PC-9 (cell line): Measurements from ENCODE around the gene HDAC5. TPM values are rescaled to one million over a fixed set of nuclear protein-coding genes. Genes with fewer than 3 reads are reported as not detected.

ENCODE experiments used
- BruUV-seq: library from RNA; stranded (reverse); fragments of 400-500 nt; replicated peaks from 2 replicates; lab custom pipeline; 2021; lab: Mats Ljungman, UMichigan
- CTCF ChIA-PET: fragments of 300-600 bp; sonication (Branson Sonifier 250); formaldehyde crosslinking; loops from one replicate; lab custom pipeline; 2022; ENCODE audit warnings: antibody characterized with exemption; lab: Charles Lee
- POLR2A ChIA-PET: fragments of 300-600 bp; sonication (Branson Sonifier 250); formaldehyde crosslinking; loops from one replicate; lab custom pipeline; 2022; ENCODE audit warnings: antibody characterized with exemption; ENCODE audit not compliant: unreplicated experiment; lab: Charles Lee
- DNase-seq, 2 experiments: peaks; one replicate each; pipeline versions ENCODE4 v3.0.0 to v3.0.0-alpha.2; 2015 to 2022; ENCODE audit warnings: mixed read lengths in 1 of 2
- H2AFZ ChIP-seq: fragments of 200-600 bp; sonication (generic); 2 replicates; pipeline ENCODE4 v1.8.1; 2017; ENCODE audit warnings: antibody characterized with exemption
- H3F3A ChIP-seq: fragments of 200-600 bp; sonication (generic); 2 replicates; pipeline ENCODE4 v1.8.1; 2017; ENCODE audit warnings: antibody characterized with exemption, mild to moderate bottlenecking, low read depth; ENCODE audit not compliant: insufficient read depth
- H3K27ac ChIP-seq: fragments of 200-600 bp; sonication (generic); 2 replicates; pipeline ENCODE4 v1.6.1; 2016; ENCODE audit warnings: mixed run types
- H3K27me3 ChIP-seq: fragments of 200-600 bp; sonication (generic); 2 replicates; pipeline ENCODE4 v1.6.1; 2016; ENCODE audit warnings: low read depth, mixed run types; ENCODE audit not compliant: insufficient read depth
- H3K36me3 ChIP-seq: fragments of 200-600 bp; sonication (generic); 2 replicates; pipeline ENCODE4 v1.6.1; 2016; ENCODE audit warnings: low read depth, mixed run types
- H3K4me1 ChIP-seq: fragments of 200-600 bp; sonication (generic); replicated peaks from 2 replicates; pipeline ENCODE4 v1.6.1; 2016; ENCODE audit warnings: mixed run types; ENCODE audit not compliant: insufficient read depth
- H3K4me2 ChIP-seq: fragments of 200-600 bp; sonication (generic); 2 replicates; pipeline ENCODE4 v1.6.1; 2017; ENCODE audit warnings: mixed run types
- H3K4me3 ChIP-seq: fragments of 200-600 bp; sonication (generic); 2 replicates; pipeline ENCODE4 v1.6.1; 2016; ENCODE audit warnings: mixed run types
- H3K79me2 ChIP-seq: fragments of 200-600 bp; sonication (generic); 2 replicates; pipeline ENCODE4 v1.6.1; 2017; ENCODE audit warnings: low read depth, mixed run types
- H3K9me2 ChIP-seq: fragments of 200-600 bp; sonication (generic); 2 replicates; pipeline ENCODE4 v1.8.1; 2017; ENCODE audit warnings: mild to moderate bottlenecking; ENCODE audit not compliant: insufficient read depth
- H3K9me3 ChIP-seq: fragments of 200-600 bp; sonication (generic); 2 replicates; pipeline ENCODE4 v1.8.1; 2016; ENCODE audit warnings: low read depth; ENCODE audit not compliant: insufficient read depth
- H4K20me1 ChIP-seq: fragments of 200-600 bp; sonication (generic); 2 replicates; pipeline ENCODE4 v1.8.1; 2017; ENCODE audit not compliant: insufficient read depth
- EZH2 ChIP-seq: fragments of 200-600 bp; sonication (generic); IDR thresholded peaks from 2 replicates; pipeline ENCODE4 v1.8.0; 2017; ENCODE audit warnings: antibody characterized with exemption, low read depth
- intact Hi-C: fragments of 100-400 bp; cut with micrococcal nuclease; formaldehyde crosslinking; loops from one replicate; pipeline ENCODE4 v1.10.0; 2022; ENCODE audit not compliant: unreplicated experiment
- total RNA-seq: library from RNA; stranded (reverse); gene quantifications from 2 replicates; pipeline ENCODE4 v1.2.3, GENCODE V29; 2021
- TF ChIP-seq, protein P1 (sequence below): fragments of 200-600 bp; sonication (generic); conservative IDR thresholded peaks from 2 replicates; pipeline ENCODE4 v1.6.1; 2017; ENCODE audit warnings: mixed run types, antibody characterized with exemption, mild to moderate bottlenecking, moderate library complexity

HDAC5 gene
- total RNA-seq, 1 experiment from 2014 or later = 24.0 TPM

DNA sequence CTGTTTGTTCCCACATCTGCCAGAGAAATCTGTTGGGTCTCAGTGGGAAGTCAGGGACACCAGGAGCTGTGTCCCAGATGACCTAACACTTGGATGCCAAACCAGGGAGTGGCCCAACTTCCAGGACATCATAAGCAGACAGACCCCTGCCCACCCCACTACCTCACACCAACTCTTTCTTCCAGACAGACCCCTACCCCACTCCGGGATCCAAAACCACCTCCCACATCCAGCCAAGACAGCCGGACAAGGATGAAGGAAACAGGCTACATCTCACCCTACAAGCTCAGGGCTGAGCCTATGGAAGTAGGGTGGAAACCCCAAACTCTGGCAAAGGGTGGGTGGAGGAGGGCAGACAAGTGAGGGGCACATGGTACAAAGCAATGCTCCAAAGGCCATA, 3.6 kb downstream of the HDAC5 start:
- Histone ChIP-seq H3K4me3 (no peak overlapping the region), H3K79me2 (no peaks in the 10 kb centered on the region), H3K9me3 (no peaks in the 10 kb centered on the region), H3K27me3 (peaks cover 4% of the 10 kb centered on the region; the same call in 1 of the 2 replicates), H3F3A (no peaks in the 10 kb centered on the region), H4K20me1 (0 out of 2 replicates have a peak, but pooled peaks cover 8% of the 10 kb centered on the region), H3K27ac (no peak overlapping the region), H3K4me2 (no peak overlapping the region), H3K4me1 (peaks cover 7% of the 10 kb centered on the region), H2AFZ (no peak overlapping the region), H3K9me2 (no peaks in the 10 kb centered on the region), H3K36me3 (no peaks in the 10 kb centered on the region)
- intact Hi-C loops = no loop called here
- POLR2A ChIA-PET = no interaction called here
- CTCF ChIA-PET = interaction anchor here (0.6 kb wide), 1 partner anchor 58 kb away, joined by 3 read pairs; no protein-coding TSS in a partner anchor
- TF ChIP-seq, protein P1, sequence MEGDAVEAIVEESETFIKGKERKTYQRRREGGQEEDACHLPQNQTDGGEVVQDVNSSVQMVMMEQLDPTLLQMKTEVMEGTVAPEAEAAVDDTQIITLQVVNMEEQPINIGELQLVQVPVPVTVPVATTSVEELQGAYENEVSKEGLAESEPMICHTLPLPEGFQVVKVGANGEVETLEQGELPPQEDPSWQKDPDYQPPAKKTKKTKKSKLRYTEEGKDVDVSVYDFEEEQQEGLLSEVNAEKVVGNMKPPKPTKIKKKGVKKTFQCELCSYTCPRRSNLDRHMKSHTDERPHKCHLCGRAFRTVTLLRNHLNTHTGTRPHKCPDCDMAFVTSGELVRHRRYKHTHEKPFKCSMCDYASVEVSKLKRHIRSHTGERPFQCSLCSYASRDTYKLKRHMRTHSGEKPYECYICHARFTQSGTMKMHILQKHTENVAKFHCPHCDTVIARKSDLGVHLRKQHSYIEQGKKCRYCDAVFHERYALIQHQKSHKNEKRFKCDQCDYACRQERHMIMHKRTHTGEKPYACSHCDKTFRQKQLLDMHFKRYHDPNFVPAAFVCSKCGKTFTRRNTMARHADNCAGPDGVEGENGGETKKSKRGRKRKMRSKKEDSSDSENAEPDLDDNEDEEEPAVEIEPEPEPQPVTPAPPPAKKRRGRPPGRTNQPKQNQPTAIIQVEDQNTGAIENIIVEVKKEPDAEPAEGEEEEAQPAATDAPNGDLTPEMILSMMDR = no peak
- no peak for TF ChIP-seq EZH2
- DNase-seq = no peak
- no TSS peak for BruUV-seq

DNA sequence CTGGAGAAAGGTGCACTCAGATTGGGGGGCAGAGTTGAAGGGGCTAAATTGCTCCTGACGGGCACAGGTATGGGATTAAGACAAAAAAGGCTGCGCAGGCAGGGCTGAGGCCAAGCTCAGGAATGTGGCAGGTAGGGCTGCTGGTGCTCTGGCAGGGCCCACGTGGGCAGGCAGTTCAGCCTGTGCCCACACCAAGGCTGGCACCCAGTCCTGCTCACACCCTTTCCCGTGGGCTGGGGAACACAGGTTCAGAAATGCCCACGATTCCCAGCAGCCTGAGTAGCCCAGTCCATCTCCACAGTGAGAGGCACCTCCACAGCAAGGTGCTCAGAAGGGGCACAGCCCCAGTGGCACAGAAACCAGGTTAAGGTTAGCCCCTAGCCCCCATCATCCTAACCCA, 4.4 kb downstream of the HDAC5 start:
- no peak overlapping the region for H3K4me3 ChIP-seq
- no peaks in the 10 kb centered on the region for H3K79me2 ChIP-seq
- H3K4me1 ChIP-seq = peaks cover 7% of the 10 kb centered on the region
- POLR2A ChIA-PET = no interaction called here
- H3K9me2 ChIP-seq = no peaks in the 10 kb centered on the region
- no peaks in the 10 kb centered on the region for H3K36me3 ChIP-seq
- no peak for DNase-seq
- no peaks in the 10 kb centered on the region for H3K9me3 ChIP-seq
- no TSS peak for BruUV-seq
- H3K27ac ChIP-seq = no peak overlapping the region
- intact Hi-C loops = no loop called here
- H2AFZ ChIP-seq = no peak overlapping the region
- CTCF ChIA-PET = no interaction called here
- H3F3A ChIP-seq = no peaks in the 10 kb centered on the region
- TF ChIP-seq, protein P1 = no peak
- TF ChIP-seq EZH2 = no peak
- 0 out of 2 replicates have a peak, but pooled peaks cover 8% of the 10 kb centered on the region for H4K20me1 ChIP-seq
- peaks cover 4% of the 10 kb centered on the region; the same call in 1 of the 2 replicates for H3K27me3 ChIP-seq
- no peak overlapping the region for H3K4me2 ChIP-seq

DNA sequence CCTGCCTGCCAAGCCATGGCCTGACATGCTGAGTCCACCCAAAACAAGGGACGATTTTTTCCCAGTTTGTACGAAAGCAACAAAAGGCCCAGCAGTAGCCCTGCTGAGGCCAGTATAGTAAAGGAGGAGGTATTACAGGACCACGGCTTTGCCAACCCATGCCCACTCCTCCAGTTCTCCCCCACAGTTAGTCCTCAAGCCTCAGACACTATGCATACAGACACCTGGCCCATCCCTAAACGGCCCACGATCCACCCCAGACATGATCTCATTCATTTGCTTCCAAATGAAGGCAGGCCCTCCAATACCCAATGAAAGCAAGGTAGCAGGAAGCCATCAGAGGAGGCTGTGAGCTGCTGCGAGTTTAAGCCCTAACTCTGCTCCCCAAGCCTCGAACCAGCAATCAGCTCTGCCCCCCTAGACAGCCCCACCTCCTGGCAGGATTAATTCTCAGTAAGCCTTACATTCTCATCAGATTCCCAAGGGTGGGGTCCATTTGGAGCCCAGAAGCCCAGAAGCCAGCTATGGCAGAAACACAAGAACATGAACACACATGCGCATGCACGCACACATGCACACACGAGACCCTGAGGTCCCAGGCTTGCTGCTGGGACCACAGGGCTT, 4.9 kb downstream of the HDAC5 start:
- Histone ChIP-seq H3K4me2 (no peak overlapping the region), H3K27ac (no peak overlapping the region), H2AFZ (no peak overlapping the region), H3K9me2 (no peaks in the 10 kb centered on the region), H3K9me3 (no peaks in the 10 kb centered on the region), H3K4me1 (peaks cover 7% of the 10 kb centered on the region), H3K79me2 (no peaks in the 10 kb centered on the region), H3K27me3 (peaks cover 4% of the 10 kb centered on the region; the same call in 1 of the 2 replicates), H4K20me1 (0 out of 2 replicates have a peak, but pooled peaks cover 8% of the 10 kb centered on the region), H3K36me3 (no peaks in the 10 kb centered on the region), H3F3A (no peaks in the 10 kb centered on the region), H3K4me3 (no peak overlapping the region)
- ChIA-PET POLR2A (no interaction called here), CTCF (no interaction called here)
- no TSS peak for BruUV-seq
- TF ChIP-seq EZH2 = no peak
- TF ChIP-seq, protein P1 = no peak
- no peak for DNase-seq
- intact Hi-C loops = no loop called here
